SH-SY5Y (cell line): ENCODE measurements around the gene TSEN15.

ENCODE experiments used
- GATA2 ChIP-seq: IDR thresholded peaks from 2 replicates; pipeline ENCODE4 v1.6.1; 2011; ENCODE audit warnings: mild to moderate bottlenecking, low read depth, low read length
- GATA3 ChIP-seq: IDR thresholded peaks from 2 replicates; pipeline ENCODE4 v1.6.1; 2011; ENCODE audit warnings: low read depth, mild to moderate bottlenecking, low read length, moderate library complexity

- TF ChIP-seq GATA3: no peak
- no peak for TF ChIP-seq GATA2
These were observed 10.0 kb downstream of the TSEN15 start for GRCh38 chr1:184061396-184062003.
